Measurements from ENCODE around the gene MCRIP1. TPM values are rescaled to one million over a fixed set of nuclear protein-coding genes. Genes with fewer than 3 reads are reported as not detected.

Gene MCRIP1
- polyA plus RNA-seq, 1 donor (not counting 4 experiments of a cell fraction or from before 2014, with no cell fraction given), result 17.7 TPM

GRCh38 chr17:81844327-81844851, 11.3 kb upstream of the MCRIP1 start:
- FAIRE-seq, result no peak
- no peak for DNase-seq (ENCODE audit: low read depth, low spot score)
- Histone ChIP-seq H3K9me3 (ENCODE audit: control insufficient read depth, low read depth, low read length) (no peaks in the 10 kb centered on the region), H3K27me3 (ENCODE audit: control insufficient read depth, extremely low read depth, insufficient read depth, low read length) (no peaks in the 10 kb centered on the region), H3K9ac (ENCODE audit: control insufficient read depth, extremely low read depth, insufficient read depth, low read length) (no peak overlapping the region), H3K79me2 (ENCODE audit: control insufficient read depth, insufficient read depth, low read length) (no peaks in the 10 kb centered on the region), H3K27ac (ENCODE audit: control insufficient read depth, insufficient read depth, low read length) (no peak overlapping the region), H3K36me3 (ENCODE audit: control insufficient read depth in 2 of 2, extremely low read depth in 1 of 2, insufficient read depth in 2 of 2, low read length in 2 of 2) (peaks cover 38 to 55% of the 10 kb centered on the region in 2 experiments), H3K9me1 (ENCODE audit: control insufficient read depth, extremely low read depth, insufficient read depth, low read length) (no peaks in the 10 kb centered on the region), H2AFZ (ENCODE audit: control insufficient read depth, low read length) (no peak overlapping the region), H4K20me1 (ENCODE audit: control insufficient read depth, extremely low read depth, insufficient read depth, low read length) (peaks cover 2% of the 10 kb centered on the region), H3K4me3 (ENCODE audit: control insufficient read depth in 2 of 3, extremely low read depth in 1 of 3, insufficient read depth in 2 of 3, low read depth in 1 of 3, low read length in 3 of 3) (no peak overlapping the region), H3K4me2 (ENCODE audit: control insufficient read depth, extremely low read depth, insufficient read depth, low read depth, low read length) (no peak overlapping the region), H3K4me1 (ENCODE audit: control insufficient read depth, extremely low read depth, insufficient read depth, low read length) (peaks cover 36% of the 10 kb centered on the region)
- TF ChIP-seq EZH2 (IDR thresholded peaks at IDR 0.05; ENCODE audit: low read length) (no peak), CTCF (optimal IDR thresholded peaks at IDR 0.05 in 1 of 3, IDR thresholded peaks at IDR 0.05 in 1 of 3, conservative IDR thresholded peaks at IDR 0.05 in 1 of 3; ENCODE audit: extremely low read depth in 1 of 3, insufficient read depth in 2 of 3, low read length in 3 of 3) (no peak)
- dilution Hi-C loops (cut with MboI; ENCODE audit: extremely low pct_ligation_motif_present, low sequenced_read_pairs), result no loop called here

GRCh38 chr17:81843713-81844326, 10.7 kb upstream of the MCRIP1 start:
- Histone ChIP-seq H2AFZ (ENCODE audit: control insufficient read depth, low read length) (no peak overlapping the region), H3K27me3 (ENCODE audit: control insufficient read depth, extremely low read depth, insufficient read depth, low read length) (no peaks in the 10 kb centered on the region), H3K79me2 (ENCODE audit: control insufficient read depth, insufficient read depth, low read length) (no peaks in the 10 kb centered on the region), H3K9me1 (ENCODE audit: control insufficient read depth, extremely low read depth, insufficient read depth, low read length) (no peaks in the 10 kb centered on the region), H3K4me3 (ENCODE audit: control insufficient read depth in 2 of 3, extremely low read depth in 1 of 3, insufficient read depth in 2 of 3, low read depth in 1 of 3, low read length in 3 of 3) (no peak overlapping the region), H3K9ac (ENCODE audit: control insufficient read depth, extremely low read depth, insufficient read depth, low read length) (no peak overlapping the region), H3K9me3 (ENCODE audit: control insufficient read depth, low read depth, low read length) (no peaks in the 10 kb centered on the region), H3K27ac (ENCODE audit: control insufficient read depth, insufficient read depth, low read length) (no peak overlapping the region), H3K4me2 (ENCODE audit: control insufficient read depth, extremely low read depth, insufficient read depth, low read depth, low read length) (no peak overlapping the region), H3K36me3 (ENCODE audit: control insufficient read depth in 2 of 2, extremely low read depth in 1 of 2, insufficient read depth in 2 of 2, low read length in 2 of 2) (peaks cover 36 to 54% of the 10 kb centered on the region in 2 experiments), H3K4me1 (ENCODE audit: control insufficient read depth, extremely low read depth, insufficient read depth, low read length) (peaks cover 36% of the 10 kb centered on the region), H4K20me1 (ENCODE audit: control insufficient read depth, extremely low read depth, insufficient read depth, low read length) (peaks cover 2% of the 10 kb centered on the region)
- dilution Hi-C loops (cut with MboI; ENCODE audit: extremely low pct_ligation_motif_present, low sequenced_read_pairs), result no loop called here
- FAIRE-seq, result no peak
- TF ChIP-seq EZH2 (IDR thresholded peaks at IDR 0.05; ENCODE audit: low read length) (no peak), CTCF (optimal IDR thresholded peaks at IDR 0.05 in 1 of 3, IDR thresholded peaks at IDR 0.05 in 1 of 3, conservative IDR thresholded peaks at IDR 0.05 in 1 of 3; ENCODE audit: extremely low read depth in 1 of 3, insufficient read depth in 2 of 3, low read length in 3 of 3) (no peak)
- no peak for DNase-seq (ENCODE audit: low read depth, low spot score)
